ENCODE data around the gene PAQR9. TPM values are rescaled to one million over a fixed set of nuclear protein-coding genes. Genes with fewer than 3 reads are reported as not detected.

Gene PAQR9
- total and polyA plus RNA-seq, 11 donors, result 5.0 to 20.5 (median 13.8) TPM

DNA sequence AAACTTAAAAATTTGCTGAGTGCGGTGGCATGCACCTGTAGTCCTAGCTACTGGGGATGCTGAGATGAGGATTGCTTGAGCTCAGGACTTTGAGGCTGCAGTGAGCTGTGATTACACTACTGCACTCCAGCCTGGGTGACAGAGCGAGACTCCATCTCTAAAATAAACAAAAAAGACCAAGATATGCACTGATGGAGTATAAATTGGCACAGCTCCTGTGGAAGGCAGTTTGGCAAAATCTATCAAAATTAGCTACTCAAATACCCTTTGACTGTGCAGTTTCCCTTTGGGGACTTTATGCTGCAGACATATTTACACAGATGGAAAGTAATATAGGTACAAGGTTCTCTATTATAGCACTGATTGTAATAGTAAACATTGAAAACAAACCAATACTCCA is 19.8 kb upstream of the PAQR9 start:
- Histone ChIP-seq H3K4me3 (no peak overlapping the region), H3K9me3 (no peaks in the 10 kb centered on the region), H3K27me3 (no peaks in the 10 kb centered on the region), H3K27ac (no peak overlapping the region), H3K36me3 (no peaks in the 10 kb centered on the region), H3K4me1 (peaks cover 0 to 20% (median 8%) of the 10 kb centered on the region in 12 donors)
- TF ChIP-seq, protein P1, sequence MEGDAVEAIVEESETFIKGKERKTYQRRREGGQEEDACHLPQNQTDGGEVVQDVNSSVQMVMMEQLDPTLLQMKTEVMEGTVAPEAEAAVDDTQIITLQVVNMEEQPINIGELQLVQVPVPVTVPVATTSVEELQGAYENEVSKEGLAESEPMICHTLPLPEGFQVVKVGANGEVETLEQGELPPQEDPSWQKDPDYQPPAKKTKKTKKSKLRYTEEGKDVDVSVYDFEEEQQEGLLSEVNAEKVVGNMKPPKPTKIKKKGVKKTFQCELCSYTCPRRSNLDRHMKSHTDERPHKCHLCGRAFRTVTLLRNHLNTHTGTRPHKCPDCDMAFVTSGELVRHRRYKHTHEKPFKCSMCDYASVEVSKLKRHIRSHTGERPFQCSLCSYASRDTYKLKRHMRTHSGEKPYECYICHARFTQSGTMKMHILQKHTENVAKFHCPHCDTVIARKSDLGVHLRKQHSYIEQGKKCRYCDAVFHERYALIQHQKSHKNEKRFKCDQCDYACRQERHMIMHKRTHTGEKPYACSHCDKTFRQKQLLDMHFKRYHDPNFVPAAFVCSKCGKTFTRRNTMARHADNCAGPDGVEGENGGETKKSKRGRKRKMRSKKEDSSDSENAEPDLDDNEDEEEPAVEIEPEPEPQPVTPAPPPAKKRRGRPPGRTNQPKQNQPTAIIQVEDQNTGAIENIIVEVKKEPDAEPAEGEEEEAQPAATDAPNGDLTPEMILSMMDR (IDR thresholded peaks at IDR 0.05), result no peak
- TF ChIP-seq POLR2A (IDR thresholded peaks at IDR 0.05), result no peak
- intact Hi-C loops (cut with DNase I), result loop anchor here in 1 of 10 donors (10.0 kb wide), 1 partner anchor 129 kb away; no protein-coding TSS in a partner anchor
- WGBS, 4 donors, result 77 to 94% (median 89%) methylated on average over 2 of the region's 2 CpGs
- ATAC-seq (no peak), DNase-seq (no peak)

DNA sequence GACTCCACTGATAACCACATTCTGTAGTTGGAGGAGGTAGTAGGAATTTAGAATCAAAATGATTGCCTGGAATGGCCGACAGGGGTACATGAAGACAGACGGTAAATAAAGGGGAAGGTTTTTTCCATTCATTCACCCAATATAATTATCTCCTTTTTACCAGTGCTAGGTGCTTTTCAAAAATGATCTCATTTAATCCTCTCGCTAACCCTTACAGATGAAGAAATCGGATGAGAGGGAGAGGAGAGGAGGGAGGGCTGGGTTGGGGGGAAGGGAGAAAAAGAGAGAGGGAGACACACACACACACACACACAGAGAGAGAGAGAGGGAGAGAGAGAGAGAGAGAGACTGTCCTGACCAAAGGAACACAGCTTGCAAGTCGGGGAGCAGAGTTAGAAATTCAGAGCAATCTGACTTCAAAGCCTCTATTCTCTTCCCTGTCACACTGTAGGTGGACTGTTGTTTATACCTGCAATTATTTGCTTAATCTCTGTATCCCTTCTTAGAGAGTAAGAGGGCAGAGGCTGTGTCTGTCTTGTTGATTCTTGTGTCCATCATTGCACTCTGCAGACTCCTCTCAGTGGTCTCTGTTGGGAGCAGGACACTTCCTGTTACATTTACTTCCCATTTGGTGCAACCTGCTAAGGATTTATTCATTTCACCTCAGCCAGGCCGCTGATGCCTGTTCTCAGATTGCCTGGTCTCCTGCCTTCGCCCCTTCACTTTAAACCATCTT is 18.7 kb upstream of the PAQR9 start:
- intact Hi-C loops (cut with DNase I), result loop anchor here in 1 of 10 donors (10.0 kb wide), 1 partner anchor 127 kb away; no protein-coding TSS in a partner anchor

DNA sequence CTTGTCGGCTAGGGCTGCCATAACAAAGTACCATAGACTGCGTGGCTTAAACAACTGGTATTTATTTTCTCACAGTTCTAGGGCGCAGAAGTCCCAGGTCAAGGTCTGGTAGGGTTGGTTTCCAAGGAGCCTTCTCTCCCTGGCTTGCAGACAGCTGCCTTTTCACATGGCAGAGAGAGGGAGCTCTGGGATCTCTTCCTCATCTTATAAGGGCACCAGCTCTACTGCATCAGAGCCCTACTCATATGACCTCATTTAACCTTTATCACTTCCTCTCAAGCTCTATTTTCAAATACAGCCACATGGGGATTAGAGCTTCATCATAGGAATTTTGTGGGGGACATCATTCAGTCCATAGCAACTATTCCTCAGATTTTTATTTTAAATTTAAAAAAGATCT is 17.6 kb upstream of the PAQR9 start:
- Histone ChIP-seq H3K4me1 (peaks cover 0 to 20% (median 8%) of the 10 kb centered on the region in 12 donors), H3K36me3 (no peaks in the 10 kb centered on the region), H3K27me3 (no peaks in the 10 kb centered on the region), H3K4me3 (no peak overlapping the region), H3K27ac (no peak overlapping the region), H3K9me3 (no peaks in the 10 kb centered on the region)
- ATAC-seq (peak in 2 of 4 donors; percentile 21 to 35), DNase-seq (no peak)
- intact Hi-C loops (cut with DNase I), result loop anchor here in 1 of 10 donors (10.0 kb wide), 1 partner anchor 126 kb away; no protein-coding TSS in a partner anchor
- TF ChIP-seq, protein P1 (IDR thresholded peaks at IDR 0.05), result peak in 3 of 12 donors; percentile 6 to 26 (median 24)
- TF ChIP-seq POLR2A (IDR thresholded peaks at IDR 0.05), result no peak
- 53 to 97% (median 62%) methylated on average over 3 of the region's 3 CpGs for WGBS, 4 donors

More for the DNA sequence above, 18.7 kb upstream of the PAQR9 start:
- no peaks in the 10 kb centered on the region for H3K36me3 ChIP-seq
- no peaks in the 10 kb centered on the region for H3K27me3 ChIP-seq
- TF ChIP-seq, protein P1 (IDR thresholded peaks at IDR 0.05), result no peak
- no peak for TF ChIP-seq POLR2A (IDR thresholded peaks at IDR 0.05)
- ATAC-seq, result peak in 1 of 4 donors; percentile 29
- no peak for DNase-seq
- H3K9me3 ChIP-seq, result no peaks in the 10 kb centered on the region
- H3K4me3 ChIP-seq, result no peak overlapping the region
- H3K27ac ChIP-seq, result no peak overlapping the region
- peaks cover 0 to 14% (median 2%) of the 10 kb centered on the region in 12 donors for H3K4me1 ChIP-seq
- WGBS, 4 donors, result 63 to 64% (median 63%) methylated on average over 7 of the region's 7 CpGs

DNA sequence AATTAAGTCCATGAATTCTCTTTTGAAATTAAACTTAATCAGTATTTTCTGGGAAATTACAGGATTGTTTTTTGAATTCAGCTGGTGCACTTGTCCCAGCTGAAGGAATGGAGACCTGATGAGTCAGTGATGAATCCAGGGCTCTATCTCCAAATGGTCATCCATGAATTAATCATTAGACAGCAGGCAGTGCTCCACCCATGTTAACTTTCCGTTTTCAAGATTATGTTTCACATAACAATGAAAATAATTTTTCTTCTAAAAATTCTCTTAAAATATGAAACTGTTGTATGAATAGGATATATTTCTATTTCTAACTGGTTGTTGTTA is 13.9 kb upstream of the PAQR9 start:
- no peaks in the 10 kb centered on the region for H3K36me3 ChIP-seq
- H3K9me3 ChIP-seq, result no peaks in the 10 kb centered on the region
- peaks cover 0 to 39% (median 17%) of the 10 kb centered on the region in 12 donors for H3K4me1 ChIP-seq
- DNase-seq (no peak), ATAC-seq (no peak)
- TF ChIP-seq, protein P1 (IDR thresholded peaks at IDR 0.05), result no peak
- TF ChIP-seq POLR2A (IDR thresholded peaks at IDR 0.05), result no peak
- H3K27me3 ChIP-seq, result no peaks in the 10 kb centered on the region
- WGBS, 4 donors, result 79 to 92% (median 88%) methylated on average over 1 of the region's 1 CpG
- intact Hi-C loops (cut with DNase I), result loop anchor here in 1 of 10 donors (10.0 kb wide), 1 partner anchor 123 kb away; no protein-coding TSS in a partner anchor
- H3K4me3 ChIP-seq, result no peak overlapping the region
- peak overlapping the region in 6 of 12 donors; percentile 13 to 84 (median 58) for H3K27ac ChIP-seq

Measured in heart left ventricle (tissue), 16 donors.